ENCODE results near the gene GGT7.

The GGT7 gene

GRCh38 chr20:34891166-34892062, 18.8 kb upstream of the GGT7 start:
- no peak for TF ChIP-seq CTCF (IDR thresholded peaks at IDR 0.05; ENCODE audit: low read depth, low read length)
- no peak overlapping the region for H3K4me3 ChIP-seq (ENCODE audit: low read depth, low read length)

GRCh38 chr20:34888468-34888867, 15.8 kb upstream of the GGT7 start:
- no peak for TF ChIP-seq CTCF (IDR thresholded peaks at IDR 0.05; ENCODE audit: low read depth, low read length)
- H3K4me3 ChIP-seq (ENCODE audit: low read depth, low read length): no peak overlapping the region

GRCh38 chr20:34887023-34887422, 14.4 kb upstream of the GGT7 start:
- no peak overlapping the region for H3K4me3 ChIP-seq (ENCODE audit: low read depth, low read length)
- TF ChIP-seq CTCF (IDR thresholded peaks at IDR 0.05; ENCODE audit: low read depth, low read length): no peak

GRCh38 chr20:34886122-34886521, 13.5 kb upstream of the GGT7 start:
- TF ChIP-seq CTCF (IDR thresholded peaks at IDR 0.05; ENCODE audit: low read depth, low read length): no peak
- H3K4me3 ChIP-seq (ENCODE audit: low read depth, low read length): no peak overlapping the region

- H3K4me3 ChIP-seq (ENCODE audit: low read depth, low read length): no peak overlapping the region
- TF ChIP-seq CTCF (IDR thresholded peaks at IDR 0.05; ENCODE audit: low read depth, low read length): no peak
These were observed 11.6 kb upstream of the GGT7 start for GRCh38 chr20:34884260-34884659.

GRCh38 chr20:34883809-34884208, 11.2 kb upstream of the GGT7 start:
- no peak for TF ChIP-seq CTCF (IDR thresholded peaks at IDR 0.05; ENCODE audit: low read depth, low read length)

GRCh38 chr20:34883087-34883688, 10.5 kb upstream of the GGT7 start:
- no peak for TF ChIP-seq CTCF (IDR thresholded peaks at IDR 0.05; ENCODE audit: low read depth, low read length)
- no peak overlapping the region for H3K4me3 ChIP-seq (ENCODE audit: low read depth, low read length)

More at GRCh38 chr20:34883809-34884208, 11.2 kb upstream of the GGT7 start:
- no peak overlapping the region for H3K4me3 ChIP-seq (ENCODE audit: low read depth, low read length)

Data from WI38 (cell line).